H54 (cell line): ENCODE measurements around the gene KRTAP10-2.

Experiments used
- DNase-seq: peaks from one replicate; pipeline ENCODE4 v3.0.0; 2011; ENCODE audit warnings: low spot score, mixed read lengths; ENCODE audit not compliant: insufficient read length
- FAIRE-seq: peaks from 3 replicates; lab custom pipeline; 2011; peaks lifted over from hg19 to GRCh38; lab: Jason Lieb, UNC
- POLR2A ChIP-seq: IDR thresholded peaks from 2 replicates; pipeline ENCODE4 v1.6.1; 2011; ENCODE audit warnings: low read depth, mild to moderate bottlenecking, low read length

KRTAP10-2 gene

GRCh38 chr21:44532712-44533111 lies 18.6 kb downstream of the KRTAP10-2 start:
- DNase-seq (no peak), FAIRE-seq (no peak)
- no peak for TF ChIP-seq POLR2A

- FAIRE-seq: no peak
- TF ChIP-seq POLR2A: no peak
- DNase-seq: no peak
Observed at GRCh38 chr21:44531606-44532564, 19.4 kb downstream of the KRTAP10-2 start.

- no peak for DNase-seq
- TF ChIP-seq POLR2A: no peak
- FAIRE-seq: no peak
Observed at GRCh38 chr21:44530903-44531605, 20.3 kb downstream of the KRTAP10-2 start.

GRCh38 chr21:44530221-44530902 lies 20.9 kb downstream of the KRTAP10-2 start:
- FAIRE-seq (no peak), DNase-seq (no peak)
- TF ChIP-seq POLR2A: no peak

GRCh38 chr21:44529503-44530125 lies 21.7 kb downstream of the KRTAP10-2 start:
- no peak for TF ChIP-seq POLR2A
- DNase-seq (no peak), FAIRE-seq (no peak)

GRCh38 chr21:44529011-44529421 lies 22.3 kb downstream of the KRTAP10-2 start:
- FAIRE-seq (no peak), DNase-seq (no peak)
- no peak for TF ChIP-seq POLR2A

- no peak for TF ChIP-seq POLR2A
- no peak for FAIRE-seq
- DNase-seq: no peak
Observed at GRCh38 chr21:44528634-44528995, 22.7 kb downstream of the KRTAP10-2 start.

- FAIRE-seq (no peak), DNase-seq (no peak)
- no peak for TF ChIP-seq POLR2A
Observed at GRCh38 chr21:44527983-44528633, 23.2 kb downstream of the KRTAP10-2 start.

- no peak for TF ChIP-seq POLR2A
- DNase-seq: no peak
- no peak for FAIRE-seq
Observed at GRCh38 chr21:44527156-44527982, 23.9 kb downstream of the KRTAP10-2 start.

- TF ChIP-seq POLR2A: no peak
- FAIRE-seq (no peak), DNase-seq (no peak)
Observed at GRCh38 chr21:44526096-44526997, 25.0 kb downstream of the KRTAP10-2 start.

GRCh38 chr21:44525391-44526095 lies 25.8 kb downstream of the KRTAP10-2 start:
- no peak for FAIRE-seq
- no peak for TF ChIP-seq POLR2A
- DNase-seq: no peak
